H7 (cell line): ENCODE results near the gene DBT. TPM values are rescaled to one million over a fixed set of nuclear protein-coding genes. Genes with fewer than 3 reads are reported as not detected.
"Not testable (repeated sequence)": the region's sequence is repeated elsewhere in the genome, so short reads cannot be mapped to it uniquely, and the experiment has no call there.

Experiments used
- DNase-seq: peaks from one replicate; pipeline ENCODE4 v3.0.0; 2012
- H3K27me3 ChIP-seq: 2 replicates; pipeline ENCODE4 v1.6.0; 2011; ENCODE audit warnings: mild to moderate bottlenecking, low read length; ENCODE audit not compliant: control insufficient read depth, insufficient read depth
- H3K36me3 ChIP-seq: replicated peaks from 2 replicates; pipeline ENCODE4 v1.5.1; 2011; ENCODE audit warnings: low read length; ENCODE audit not compliant: control insufficient read depth, insufficient read depth
- H3K4me3 ChIP-seq: 2 replicates; pipeline ENCODE4 v1.5.1; 2011; ENCODE audit warnings: low read depth, mild to moderate bottlenecking, control low read depth, low read length, moderate library complexity; ENCODE audit not compliant: insufficient read depth
- total RNA-seq: library from RNA; depleted of rRNA; stranded (reverse); fragments of >200 nt; shearing (Covaris generic); gene quantifications from 2 replicates; pipeline ENCODE4 v1.2.3, GENCODE V29; 2014

The DBT gene
- total RNA-seq, 1 experiment from 2014 or later: 10.6 TPM

GRCh38 chr1:100265931-100266740 lies 16.5 kb upstream of the DBT start, which contains the start of gene RTCA:
Gene RTCA (plus strand): TSS chr1:100266216. CDS start chr1:100266376, 160 bp downstream.
- peak within 1 kb of the TSS; percentile 99 for H3K4me3 ChIP-seq
- H3K27me3 ChIP-seq: no peaks in the 10 kb centered on the region; the same call in 1 of the 2 replicates
- DNase-seq: peak; percentile 92

GRCh38 chr1:100265562-100265930 lies 15.9 kb upstream of the DBT start:
- no peak for DNase-seq

More at GRCh38 chr1:100265931-100266740, 16.5 kb upstream of the DBT start, which contains the start of gene RTCA:
- H3K36me3 ChIP-seq: peaks cover 9% of the 10 kb centered on the region

GRCh38 chr1:100264081-100264480 lies 14.4 kb upstream of the DBT start:
- not testable (repeated sequence) for H3K27me3 ChIP-seq, H3K36me3 ChIP-seq, DNase-seq, H3K4me3 ChIP-seq

More at GRCh38 chr1:100265562-100265930, 15.9 kb upstream of the DBT start:
- no peaks in the 10 kb centered on the region; the same call in 1 of the 2 replicates for H3K27me3 ChIP-seq
- H3K36me3 ChIP-seq: peaks cover 8% of the 10 kb centered on the region
- peak overlapping the region; percentile 99 for H3K4me3 ChIP-seq

- DNase-seq: no peak
- H3K36me3 ChIP-seq: no peaks in the 10 kb centered on the region
- H3K27me3 ChIP-seq: no peaks in the 10 kb centered on the region; the same call in 1 of the 2 replicates
- H3K4me3 ChIP-seq: no peak overlapping the region
Observed at GRCh38 chr1:100261686-100262085, 12.1 kb upstream of the DBT start.

GRCh38 chr1:100258427-100258826 lies 8.8 kb upstream of the DBT start:
- H3K4me3 ChIP-seq, H3K36me3 ChIP-seq, DNase-seq, H3K27me3 ChIP-seq: not testable (repeated sequence)

- not testable (repeated sequence) for H3K27me3 ChIP-seq, DNase-seq, H3K36me3 ChIP-seq, H3K4me3 ChIP-seq
Observed at GRCh38 chr1:100256273-100256672, 6.6 kb upstream of the DBT start.

- H3K36me3 ChIP-seq: no peaks in the 10 kb centered on the region
- no peak for DNase-seq
- no peak overlapping the region for H3K4me3 ChIP-seq
- H3K27me3 ChIP-seq: no peaks in the 10 kb centered on the region
Observed at GRCh38 chr1:100253552-100253951, 3.9 kb upstream of the DBT start.

GRCh38 chr1:100252901-100253300 lies 3.3 kb upstream of the DBT start:
- no peak overlapping the region for H3K4me3 ChIP-seq
- H3K36me3 ChIP-seq: no peaks in the 10 kb centered on the region; the same call in 1 of the 2 replicates
- H3K27me3 ChIP-seq: no peaks in the 10 kb centered on the region
- DNase-seq: no peak

- Histone ChIP-seq H3K27me3 (no peaks in the 10 kb centered on the region), H3K4me3 (no peak overlapping the region), H3K36me3 (no peaks in the 10 kb centered on the region; the same call in 1 of the 2 replicates)
- no peak for DNase-seq
Observed at GRCh38 chr1:100250807-100251206, 1.2 kb upstream of the DBT start.

- H3K27me3 ChIP-seq: no peaks in the 10 kb centered on the region
- peak overlapping the region; percentile 15 for H3K4me3 ChIP-seq
- H3K36me3 ChIP-seq: no peaks in the 10 kb centered on the region; the same call in 1 of the 2 replicates
- no peak for DNase-seq
Observed at GRCh38 chr1:100250264-100250663, 630 bp upstream of the DBT start.

- DNase-seq: no peak
- no peaks in the 10 kb centered on the region; the same call in 1 of the 2 replicates for H3K36me3 ChIP-seq
- no peaks in the 10 kb centered on the region for H3K27me3 ChIP-seq
- peak overlapping the region; percentile 97 for H3K4me3 ChIP-seq
Observed at GRCh38 chr1:100249155-100249536, 488 bp downstream of the DBT start.

- DNase-seq: no peak
- H3K27me3 ChIP-seq: no peaks in the 10 kb centered on the region
- no peaks in the 10 kb centered on the region; the same call in 1 of the 2 replicates for H3K36me3 ChIP-seq
- no peak overlapping the region for H3K4me3 ChIP-seq
Observed at GRCh38 chr1:100246738-100247137, 2.9 kb downstream of the DBT start.

GRCh38 chr1:100240631-100241030 lies 9.0 kb downstream of the DBT start:
- no peak overlapping the region for H3K4me3 ChIP-seq
- no peaks in the 10 kb centered on the region for H3K27me3 ChIP-seq
- H3K36me3 ChIP-seq: peaks cover 2% of the 10 kb centered on the region
- no peak for DNase-seq

GRCh38 chr1:100239961-100240360 lies 9.7 kb downstream of the DBT start:
- no peak for DNase-seq
- Histone ChIP-seq H3K36me3 (peaks cover 2% of the 10 kb centered on the region), H3K27me3 (no peaks in the 10 kb centered on the region), H3K4me3 (no peak overlapping the region)

GRCh38 chr1:100237091-100237490 lies 12.5 kb downstream of the DBT start:
- Histone ChIP-seq H3K27me3 (no peaks in the 10 kb centered on the region), H3K4me3 (no peak overlapping the region), H3K36me3 (peaks cover 3% of the 10 kb centered on the region)
- no peak for DNase-seq
